GM12865 (cell line): Measurements from ENCODE around the gene NKX1-2.

Experiments
- DNase-seq: peaks from one replicate; pipeline ENCODE4 v3.0.0; 2010; ENCODE audit warnings: low read depth
- H3K4me3 ChIP-seq: 2 replicates; pipeline ENCODE4 v1.5.1; 2011; ENCODE audit warnings: mild to moderate bottlenecking, low read depth, low read length, control low read depth
- CTCF ChIP-seq: IDR thresholded peaks from 2 replicates; pipeline ENCODE4 v1.5.1; 2011; ENCODE audit warnings: low read length, control low read depth, low read depth, inconsistent platforms; ENCODE audit not compliant: insufficient read depth; ENCODE audit errors: missing control alignments

Gene NKX1-2

GRCh38 chr10:124453960-124454610 lies 4.2 kb upstream of the NKX1-2 start:
- no peak overlapping the region for H3K4me3 ChIP-seq
- no peak for DNase-seq
- no peak for TF ChIP-seq CTCF

DNA sequence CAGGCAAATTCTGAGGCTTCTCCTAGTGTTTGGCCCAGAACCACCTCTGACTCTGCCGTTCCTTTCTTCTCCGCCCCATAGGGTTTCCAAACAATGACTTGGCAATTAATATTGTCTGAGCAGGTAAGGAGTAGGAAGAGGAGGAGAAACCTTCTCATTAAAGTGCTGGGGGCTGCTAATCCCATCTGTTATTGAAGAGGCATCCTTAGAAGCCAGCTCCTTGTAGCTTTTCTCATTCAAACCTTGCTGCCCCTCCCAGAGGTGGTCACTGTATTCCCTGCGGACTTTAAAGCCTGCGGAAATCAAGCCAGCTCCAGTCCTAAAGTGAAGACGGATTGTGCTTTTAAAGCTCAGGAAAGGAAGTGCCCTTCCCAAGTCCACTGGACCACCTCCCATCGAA lies 1.4 kb upstream of the NKX1-2 start:
- no peak for TF ChIP-seq CTCF
- no peak overlapping the region for H3K4me3 ChIP-seq
- DNase-seq = no peak

DNA sequence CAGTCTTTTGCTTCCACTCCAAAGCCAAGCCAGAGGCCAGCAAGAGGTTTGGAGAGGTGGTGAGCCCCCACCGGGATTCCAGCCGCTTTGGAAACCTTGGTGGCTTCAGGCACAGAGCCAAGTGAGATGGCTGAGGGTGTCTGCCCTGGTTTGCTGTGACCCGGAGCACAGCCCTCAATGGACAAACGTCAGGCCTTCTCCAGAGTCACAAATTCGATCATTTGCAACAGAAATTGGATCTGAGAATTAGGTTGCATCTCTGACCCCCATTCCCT lies 885 bp upstream of the NKX1-2 start:
- TF ChIP-seq CTCF = no peak
- no peak for DNase-seq
- no peak overlapping the region for H3K4me3 ChIP-seq

- no peak for TF ChIP-seq CTCF
- H3K4me3 ChIP-seq = no peak overlapping the region
- no peak for DNase-seq
Measured at GRCh38 chr10:124449170-124450011, 444 bp downstream of the NKX1-2 start.

- no peak for DNase-seq
- TF ChIP-seq CTCF = no peak
- H3K4me3 ChIP-seq = no peak overlapping the region
Measured at GRCh38 chr10:124448696-124449169, 1.1 kb downstream of the NKX1-2 start.

DNA sequence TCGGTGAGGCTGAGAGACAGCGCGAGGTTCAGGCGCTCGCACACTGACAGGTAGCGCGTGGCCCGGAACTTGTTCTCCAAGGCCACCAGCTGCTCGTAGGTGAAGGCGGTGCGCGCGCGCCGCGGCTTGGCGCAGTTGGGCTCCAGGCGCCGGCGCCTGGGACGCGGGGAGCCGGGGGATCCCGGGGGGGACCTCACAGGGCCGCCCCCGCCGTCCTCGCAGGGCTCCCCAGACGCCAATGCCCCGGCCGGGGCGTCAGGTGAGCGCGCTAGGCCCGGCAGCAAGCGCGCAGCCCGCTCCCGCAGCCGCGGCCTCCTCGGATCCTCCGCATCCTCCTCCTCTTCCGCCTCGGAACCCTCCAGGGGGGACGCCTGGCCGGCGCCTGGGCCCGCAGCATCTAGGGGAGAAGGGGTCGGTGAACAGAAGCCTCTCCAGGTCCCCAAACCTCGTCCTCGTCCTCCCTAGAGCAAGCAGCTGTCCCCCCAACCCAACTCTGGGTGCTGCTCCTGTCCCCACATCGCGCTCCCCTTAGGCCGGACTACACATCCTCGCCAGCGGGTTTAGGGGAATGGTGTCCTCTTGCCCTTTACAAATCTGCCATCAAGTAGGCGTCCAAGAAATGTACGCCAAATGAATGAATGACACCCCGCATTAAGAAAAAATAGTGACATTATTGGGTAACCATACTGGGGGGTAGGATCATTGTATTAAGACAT lies 1.9 kb downstream of the NKX1-2 start:
- TF ChIP-seq CTCF = no peak
- no peak for DNase-seq
- no peak overlapping the region for H3K4me3 ChIP-seq
